HG03457 (cell line): ENCODE measurements around the gene SCMH1.
"Not testable (repeated sequence)": the region's sequence is repeated elsewhere in the genome, so short reads cannot be mapped to it uniquely, and the experiment has no call there.

Experiments
- ATAC-seq: cut with Tn5 transposase; IDR thresholded peaks from one replicate; pipeline ENCODE4 v1.9.1; 2021; ENCODE audit warnings: moderate number of reproducible peaks; ENCODE audit not compliant: unreplicated experiment

Gene SCMH1

DNA sequence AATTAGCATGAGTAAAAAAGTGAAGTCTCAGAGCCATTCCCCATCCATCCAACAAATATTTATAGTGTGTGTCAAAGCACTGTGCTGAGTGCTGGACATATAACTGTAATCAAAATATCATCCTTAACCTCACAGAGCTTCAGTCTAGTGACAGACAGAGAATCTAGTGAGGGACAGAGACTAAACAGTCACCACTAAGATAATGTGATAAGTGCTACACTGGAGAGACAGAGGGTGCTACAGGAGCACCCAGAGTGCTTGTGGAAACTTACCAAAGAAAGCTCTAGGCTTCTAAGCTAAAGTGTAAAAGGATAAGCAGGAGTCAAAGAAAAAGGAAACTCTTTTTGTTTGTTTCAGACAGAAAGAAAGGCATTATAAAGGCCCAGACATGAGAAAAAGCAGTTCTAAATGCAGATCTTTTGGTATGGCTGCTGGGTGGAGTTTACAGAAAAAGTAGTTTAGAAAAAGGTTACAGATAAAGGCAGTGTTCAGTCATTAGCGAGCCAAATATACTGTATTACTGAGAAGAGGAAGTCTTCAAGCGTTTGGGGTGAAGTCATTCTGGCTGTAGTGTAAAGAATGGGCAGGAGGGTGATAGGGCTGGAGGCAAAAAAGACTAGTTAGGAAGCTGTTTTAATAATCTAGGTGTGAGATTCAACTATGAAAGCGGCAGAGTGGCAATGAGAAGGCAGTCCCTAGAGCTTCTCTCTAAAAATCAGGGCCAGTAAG, 83.8 kb downstream of the SCMH1 start:
- no peak for ATAC-seq

DNA sequence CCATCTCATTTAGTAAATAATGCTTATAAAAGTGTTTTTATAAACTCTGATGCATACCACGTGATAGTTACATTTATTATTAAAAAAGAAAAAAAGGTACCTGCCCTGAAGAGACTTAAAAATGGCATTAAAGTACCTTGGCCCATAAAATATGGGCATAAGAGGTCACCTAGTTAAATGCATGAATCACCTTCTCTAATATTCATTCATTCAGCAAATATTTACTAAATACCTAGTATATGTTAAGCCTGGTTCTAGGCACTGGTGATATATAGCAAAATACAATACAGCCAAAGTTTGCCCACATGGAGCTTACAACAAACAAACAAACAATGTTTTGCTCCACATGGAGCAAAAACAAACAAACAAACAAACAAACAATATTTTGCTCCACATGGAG, 87.0 kb downstream of the SCMH1 start:
- no peak for ATAC-seq

- ATAC-seq: no peak
These were observed 88.3 kb downstream of the SCMH1 start for GRCh38 chr1:41153750-41154274.

- ATAC-seq: no peak
These were observed 89.5 kb downstream of the SCMH1 start for GRCh38 chr1:41152622-41153044.

DNA sequence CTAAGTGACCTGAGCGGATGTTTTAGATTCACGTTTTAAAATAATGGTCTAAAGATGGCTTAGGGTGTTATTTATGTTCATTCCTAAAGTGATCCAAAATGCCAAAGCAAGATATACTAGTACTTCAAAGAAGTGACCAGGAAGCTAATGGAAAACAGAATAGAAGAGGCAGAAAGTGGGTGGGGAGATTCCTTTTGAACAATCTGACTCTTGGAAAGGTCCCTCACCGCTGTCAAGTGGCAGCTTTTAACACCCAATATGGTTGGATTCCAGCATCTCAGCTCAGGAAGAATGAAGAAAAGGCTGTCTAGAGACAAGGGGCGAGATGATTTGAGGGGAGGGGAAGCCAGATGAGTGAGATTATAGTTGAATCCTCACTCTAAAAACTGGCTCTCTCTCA, 90.3 kb downstream of the SCMH1 start:
- ATAC-seq: no peak

GRCh38 chr1:41149570-41149969, 92.5 kb downstream of the SCMH1 start:
- ATAC-seq: no peak

GRCh38 chr1:41144285-41144684, 97.8 kb downstream of the SCMH1 start:
- ATAC-seq: no peak

DNA sequence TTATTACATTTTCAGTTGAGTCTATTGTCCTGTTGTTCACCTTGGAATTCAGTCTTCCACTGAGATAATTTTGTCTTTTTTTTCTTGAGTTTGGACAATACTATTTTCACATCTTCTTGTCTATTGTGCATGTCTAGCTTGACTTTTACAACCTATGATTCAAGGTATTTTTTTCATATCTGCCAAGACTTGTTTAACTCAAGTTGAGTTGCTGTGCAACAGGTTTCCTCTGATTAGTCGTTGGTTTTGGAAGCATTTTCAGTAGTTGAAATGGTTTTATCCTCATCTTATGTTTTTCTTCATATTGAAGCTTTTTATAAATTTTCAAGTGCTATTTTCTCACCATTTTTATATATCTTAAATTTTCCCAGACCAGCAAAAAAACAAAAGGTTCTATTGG, 103.6 kb downstream of the SCMH1 start:
- ATAC-seq: no peak

DNA sequence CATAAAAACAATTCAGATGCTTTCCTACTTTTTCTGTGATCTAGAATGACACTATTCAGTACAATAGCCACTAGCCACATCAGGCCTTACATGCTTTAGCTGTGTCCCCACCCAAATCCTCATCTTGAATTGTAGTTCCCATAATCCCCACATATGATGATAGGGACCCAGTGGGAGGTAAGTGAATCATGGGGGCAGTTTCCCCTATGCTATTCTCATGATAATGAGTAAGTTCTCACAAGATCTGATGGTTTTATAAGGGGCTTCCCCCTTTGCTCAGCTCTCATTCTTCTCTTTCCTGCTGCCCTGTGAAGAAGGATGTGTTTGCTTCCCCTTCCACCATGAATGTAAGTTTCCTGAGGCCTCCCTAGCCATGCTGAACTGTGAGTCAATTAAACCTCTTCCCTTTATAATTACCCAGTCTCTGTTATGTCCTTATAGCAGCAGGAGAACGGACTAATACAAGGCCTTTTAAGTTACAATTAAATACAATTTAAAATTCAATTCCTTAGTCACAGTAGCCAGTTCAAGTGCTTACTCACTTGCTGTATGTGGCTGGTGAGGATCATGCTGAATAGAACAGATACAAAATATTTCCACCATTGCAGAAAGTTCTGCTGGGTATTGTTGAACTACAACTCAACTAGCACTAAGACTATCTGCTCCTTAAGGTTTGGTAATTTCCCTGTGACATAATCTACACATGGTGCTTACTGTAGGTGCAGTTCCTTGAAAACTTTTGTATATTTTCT, 106.7 kb downstream of the SCMH1 start:
- no peak for ATAC-seq

GRCh38 chr1:41134325-41134724, 107.8 kb downstream of the SCMH1 start:
- not testable (repeated sequence) for ATAC-seq

DNA sequence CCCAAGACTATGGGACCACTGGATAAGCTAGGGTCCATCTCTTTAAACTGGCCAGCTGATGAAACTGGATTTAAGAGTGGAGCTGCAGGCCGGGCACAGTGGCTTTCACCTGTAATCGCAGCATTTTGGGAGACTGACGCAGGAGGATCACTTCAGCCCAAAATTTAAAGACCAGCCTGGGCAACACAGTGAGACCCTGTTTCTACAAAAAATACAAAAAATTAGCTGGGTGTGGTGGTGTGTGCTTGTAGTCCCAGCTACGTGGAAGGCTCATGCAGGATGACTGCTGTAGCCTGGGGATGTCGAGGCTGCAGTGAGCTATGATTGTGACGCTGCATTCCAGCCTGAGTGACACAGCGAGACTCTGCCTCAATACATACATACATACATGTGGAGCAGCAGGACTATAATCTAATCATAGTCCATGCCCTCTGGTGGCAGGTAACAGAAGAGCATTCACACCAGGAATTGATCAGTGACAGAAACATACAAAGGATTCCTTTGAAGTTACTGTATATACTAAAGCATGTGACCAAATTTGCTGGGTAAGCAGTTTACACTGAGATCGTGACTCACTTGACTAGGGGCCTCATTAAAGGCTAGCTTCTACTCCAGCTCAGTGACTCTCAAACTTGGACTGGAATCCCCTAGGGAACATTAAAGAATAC, 119.1 kb downstream of the SCMH1 start:
- ATAC-seq: no peak

- ATAC-seq: no peak
These were observed 120.0 kb downstream of the SCMH1 start for GRCh38 chr1:41122148-41122547.

- ATAC-seq: no peak
These were observed 123.5 kb downstream of the SCMH1 start for GRCh38 chr1:41118645-41119044.

DNA sequence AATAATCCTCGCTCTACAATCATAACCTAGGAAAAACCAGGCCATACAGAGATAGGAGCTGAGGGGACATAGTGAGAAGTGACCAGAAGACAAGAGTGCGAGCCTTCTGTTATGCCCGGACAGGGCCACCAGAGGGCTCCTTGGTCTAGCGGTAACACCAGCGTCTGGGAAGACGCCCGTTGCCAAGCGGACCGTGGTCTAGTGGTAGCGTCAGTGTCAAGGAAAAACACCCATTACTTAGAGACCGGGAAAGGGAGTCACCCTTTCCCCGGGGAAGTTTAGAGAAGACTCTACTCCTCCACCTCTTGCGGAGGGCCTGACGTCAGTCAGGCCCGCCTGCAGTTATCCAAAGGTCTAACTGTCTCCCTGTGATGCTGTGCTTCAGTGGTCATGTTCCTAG, 124.9 kb downstream of the SCMH1 start:
- ATAC-seq: not testable (repeated sequence)

DNA sequence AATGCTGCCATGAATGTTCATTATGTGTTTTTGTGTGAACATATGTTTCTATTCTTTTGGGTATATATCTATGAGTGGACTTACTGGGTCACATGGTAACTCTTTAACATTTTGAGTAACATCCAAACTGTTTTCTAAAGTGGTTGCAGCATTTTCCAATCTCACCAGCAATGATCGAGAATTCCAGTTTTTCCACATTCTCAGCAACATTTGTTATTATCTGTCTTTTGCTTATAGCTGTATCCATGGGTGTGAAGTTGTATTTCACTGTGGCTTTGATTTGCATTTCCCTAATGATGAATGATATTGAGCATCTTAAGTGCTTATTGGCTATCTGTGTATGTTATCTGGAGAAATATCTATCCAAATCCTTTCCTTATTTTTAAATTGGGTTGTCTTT, 131.4 kb downstream of the SCMH1 start:
- ATAC-seq: no peak

- no peak for ATAC-seq
These were observed 131.8 kb downstream of the SCMH1 start for GRCh38 chr1:41110286-41110685.

GRCh38 chr1:41109310-41110197, 132.6 kb downstream of the SCMH1 start:
- no peak for ATAC-seq

DNA sequence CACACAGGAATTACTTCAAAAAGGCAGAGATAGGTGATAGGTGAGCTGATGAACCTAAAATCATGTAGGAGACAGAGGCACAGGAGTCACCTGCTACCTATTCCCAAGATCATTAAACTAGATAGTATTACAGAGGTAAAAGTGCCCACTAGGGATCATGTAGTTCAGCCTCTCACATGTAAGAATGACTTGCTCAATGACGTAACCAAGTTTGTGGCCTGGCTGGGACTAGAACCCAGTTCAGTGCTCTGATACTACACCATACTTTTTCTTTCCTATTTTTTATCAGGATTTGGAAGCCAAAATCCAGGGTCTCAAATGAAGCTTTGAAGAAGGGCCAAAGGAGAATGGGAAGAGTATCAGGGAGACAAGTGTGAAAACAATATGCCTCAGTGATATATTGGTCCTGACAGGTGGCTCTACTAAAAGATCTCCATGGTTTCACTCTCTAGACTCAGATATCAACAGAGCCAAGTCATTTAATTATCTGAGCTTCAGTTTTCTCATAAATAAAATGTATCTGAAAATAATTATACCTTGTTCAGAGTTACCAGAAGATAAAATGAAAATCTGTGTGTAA, 133.3 kb downstream of the SCMH1 start:
- no peak for ATAC-seq

DNA sequence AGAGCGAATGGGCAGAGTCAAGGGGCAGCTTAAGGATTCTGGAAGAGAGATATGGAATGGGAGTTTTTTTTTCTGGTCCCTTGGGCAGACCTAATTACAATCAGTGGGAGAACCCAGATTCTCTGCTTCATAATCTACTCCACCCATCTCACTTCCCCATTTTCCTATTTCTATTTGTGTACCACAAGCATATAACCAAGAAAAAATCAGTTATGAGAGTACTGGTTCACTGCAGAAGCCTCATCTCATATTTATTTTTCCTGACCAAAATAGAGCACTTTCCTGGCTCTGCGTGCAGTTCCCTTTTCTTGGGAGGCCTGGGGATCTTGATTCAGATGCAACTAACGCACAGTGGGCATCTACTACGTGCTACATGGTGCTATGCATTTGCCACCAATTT, 138.3 kb downstream of the SCMH1 start:
- ATAC-seq: no peak

GRCh38 chr1:41102653-41103052, 139.5 kb downstream of the SCMH1 start:
- ATAC-seq: no peak
